Loucy (cell line): ENCODE results near the gene GMEB2.

Experiments
- H2AFZ ChIP-seq: fragments of 200-600 bp; sonication (generic); 2 replicates; pipeline ENCODE4 v1.6.0; 2016; ENCODE audit warnings: antibody characterized with exemption, mild to moderate bottlenecking, low read length, moderate library complexity
- H3F3A ChIP-seq: fragments of 200-600 bp; 2 replicates; pipeline ENCODE4 v1.6.0; 2016; ENCODE audit warnings: antibody characterized with exemption, low read depth, mild to moderate bottlenecking
- H3K27me3 ChIP-seq: fragments of 200-600 bp; sonication (generic); 2 replicates; pipeline ENCODE4 v1.6.1; 2014; ENCODE audit warnings: low read length, mild to moderate bottlenecking; ENCODE audit not compliant: insufficient read depth, poor library complexity, severe bottlenecking
- H3K36me3 ChIP-seq: fragments of 200-600 bp; sonication (generic); 2 replicates; pipeline ENCODE4 v1.6.1; 2016; ENCODE audit warnings: low read length; ENCODE audit not compliant: insufficient read depth
- H3K4me1 ChIP-seq: fragments of 200-600 bp; sonication (generic); 2 replicates; pipeline ENCODE4 v1.5.1; 2014; ENCODE audit warnings: low read length, mild to moderate bottlenecking; ENCODE audit not compliant: insufficient read depth, poor library complexity, severe bottlenecking
- H3K4me2 ChIP-seq: fragments of 200-600 bp; sonication (generic); 2 replicates; pipeline ENCODE4 v1.6.0; 2014; ENCODE audit warnings: antibody characterized with exemption, low read length, low read depth, mild to moderate bottlenecking; ENCODE audit not compliant: poor library complexity, severe bottlenecking
- H3K4me3 ChIP-seq: fragments of 200-600 bp; sonication (generic); 2 replicates; pipeline ENCODE4 v1.5.1; 2014; ENCODE audit warnings: low read length, mild to moderate bottlenecking, mixed read lengths; ENCODE audit not compliant: poor library complexity, severe bottlenecking
- H3K79me2 ChIP-seq: fragments of 200-600 bp; sonication (generic); 2 replicates; pipeline ENCODE4 v1.6.1; 2014; ENCODE audit warnings: low read length; ENCODE audit not compliant: insufficient read depth
- H3K9ac ChIP-seq: fragments of 200-600 bp; sonication (generic); 2 replicates; pipeline ENCODE4 v1.6.0; 2014; ENCODE audit warnings: mild to moderate bottlenecking, low read depth, low read length, moderate library complexity; ENCODE audit not compliant: poor library complexity, severe bottlenecking
- H3K9me2 ChIP-seq: fragments of 200-600 bp; sonication (generic); replicated peaks from 2 replicates; pipeline ENCODE4 v1.6.1; 2016; ENCODE audit warnings: low read depth, low read length, mixed read lengths
- H3K9me3 ChIP-seq: fragments of 200-600 bp; sonication (generic); 2 replicates; pipeline ENCODE4 v1.6.1; 2014; ENCODE audit warnings: mild to moderate bottlenecking, antibody characterized with exemption, low read length, low read depth; ENCODE audit not compliant: insufficient read depth
- H4K20me1 ChIP-seq: fragments of 200-600 bp; sonication (generic); 2 replicates; pipeline ENCODE4 v1.6.0; 2014; ENCODE audit warnings: antibody characterized with exemption, low read length, mild to moderate bottlenecking; ENCODE audit not compliant: insufficient read depth, poor library complexity, severe bottlenecking
- CTCF ChIP-seq: fragments of 200-600 bp; sonication (generic); conservative IDR thresholded peaks from 2 replicates; pipeline ENCODE4 v1.5.1; 2014; ENCODE audit warnings: mild to moderate bottlenecking, antibody characterized with exemption, low read length
- EZH2phosphoT487 ChIP-seq: fragments of 200-600 bp; IDR thresholded peaks from 2 replicates; pipeline ENCODE4 v1.6.1; 2018; ENCODE audit warnings: antibody characterized with exemption, mild to moderate bottlenecking, moderate library complexity, borderline replicate concordance

GMEB2 gene

GRCh38 chr20:63558804-63559484 is 68.0 kb downstream of the GMEB2 start:
- Histone ChIP-seq H3K4me3 (no peak overlapping the region), H3F3A (no peaks in the 10 kb centered on the region), H3K4me2 (no peak overlapping the region), H3K79me2 (no peaks in the 10 kb centered on the region), H3K9me3 (no peaks in the 10 kb centered on the region), H3K9ac (no peak overlapping the region), H3K4me1 (no peaks in the 10 kb centered on the region), H3K36me3 (no peaks in the 10 kb centered on the region), H3K9me2 (no peaks in the 10 kb centered on the region), H2AFZ (no peak overlapping the region), H4K20me1 (no peaks in the 10 kb centered on the region), H3K27me3 (no peaks in the 10 kb centered on the region)
- TF ChIP-seq EZH2phosphoT487 (no peak), CTCF (no peak)

GRCh38 chr20:63557481-63557891 is 69.4 kb downstream of the GMEB2 start:
- Histone ChIP-seq H2AFZ (no peak overlapping the region), H3K9ac (no peak overlapping the region)

GRCh38 chr20:63556873-63557478 is 69.9 kb downstream of the GMEB2 start:
- Histone ChIP-seq H2AFZ (no peak overlapping the region), H3K79me2 (no peaks in the 10 kb centered on the region), H3K36me3 (no peaks in the 10 kb centered on the region), H3K4me3 (no peak overlapping the region), H3K4me2 (no peak overlapping the region), H3K9me3 (no peaks in the 10 kb centered on the region), H3K9me2 (no peaks in the 10 kb centered on the region), H4K20me1 (no peaks in the 10 kb centered on the region), H3K4me1 (peaks cover 19% of the 10 kb centered on the region), H3K9ac (no peak overlapping the region), H3F3A (no peaks in the 10 kb centered on the region), H3K27me3 (no peaks in the 10 kb centered on the region)
- TF ChIP-seq EZH2phosphoT487: no peak
- TF ChIP-seq CTCF: no peak

More at GRCh38 chr20:63557481-63557891, 69.4 kb downstream of the GMEB2 start:
- Histone ChIP-seq H3K9me2 (no peaks in the 10 kb centered on the region), H3K36me3 (no peaks in the 10 kb centered on the region), H3F3A (no peaks in the 10 kb centered on the region), H3K4me2 (no peak overlapping the region), H3K27me3 (no peaks in the 10 kb centered on the region), H4K20me1 (no peaks in the 10 kb centered on the region), H3K4me1 (peaks cover 14% of the 10 kb centered on the region), H3K79me2 (no peaks in the 10 kb centered on the region), H3K4me3 (no peak overlapping the region), H3K9me3 (no peaks in the 10 kb centered on the region)
- TF ChIP-seq CTCF (no peak), EZH2phosphoT487 (no peak)
